Measurements from ENCODE around the gene PRKAR1B.

DNA sequence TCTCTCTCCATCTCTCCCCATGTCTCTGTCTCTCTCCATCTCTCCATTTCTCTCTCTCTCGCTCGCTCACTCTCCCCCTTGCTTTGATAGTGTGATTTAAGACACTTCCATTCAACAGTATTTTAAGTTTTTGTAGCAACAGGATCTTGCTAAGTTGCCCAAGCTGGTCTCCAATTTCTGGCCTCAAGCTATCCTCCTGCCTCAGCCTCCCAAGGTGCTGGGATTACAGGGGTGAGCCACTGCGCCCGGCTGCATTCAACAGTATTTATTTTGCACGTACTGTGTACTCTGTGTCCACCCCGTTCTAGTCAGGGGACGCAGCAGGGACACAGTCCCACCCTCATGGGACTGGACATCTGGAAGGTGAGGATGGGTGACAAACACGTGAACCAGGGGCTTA lies 193.0 kb downstream of the PRKAR1B start:
- TF ChIP-seq, protein P1, sequence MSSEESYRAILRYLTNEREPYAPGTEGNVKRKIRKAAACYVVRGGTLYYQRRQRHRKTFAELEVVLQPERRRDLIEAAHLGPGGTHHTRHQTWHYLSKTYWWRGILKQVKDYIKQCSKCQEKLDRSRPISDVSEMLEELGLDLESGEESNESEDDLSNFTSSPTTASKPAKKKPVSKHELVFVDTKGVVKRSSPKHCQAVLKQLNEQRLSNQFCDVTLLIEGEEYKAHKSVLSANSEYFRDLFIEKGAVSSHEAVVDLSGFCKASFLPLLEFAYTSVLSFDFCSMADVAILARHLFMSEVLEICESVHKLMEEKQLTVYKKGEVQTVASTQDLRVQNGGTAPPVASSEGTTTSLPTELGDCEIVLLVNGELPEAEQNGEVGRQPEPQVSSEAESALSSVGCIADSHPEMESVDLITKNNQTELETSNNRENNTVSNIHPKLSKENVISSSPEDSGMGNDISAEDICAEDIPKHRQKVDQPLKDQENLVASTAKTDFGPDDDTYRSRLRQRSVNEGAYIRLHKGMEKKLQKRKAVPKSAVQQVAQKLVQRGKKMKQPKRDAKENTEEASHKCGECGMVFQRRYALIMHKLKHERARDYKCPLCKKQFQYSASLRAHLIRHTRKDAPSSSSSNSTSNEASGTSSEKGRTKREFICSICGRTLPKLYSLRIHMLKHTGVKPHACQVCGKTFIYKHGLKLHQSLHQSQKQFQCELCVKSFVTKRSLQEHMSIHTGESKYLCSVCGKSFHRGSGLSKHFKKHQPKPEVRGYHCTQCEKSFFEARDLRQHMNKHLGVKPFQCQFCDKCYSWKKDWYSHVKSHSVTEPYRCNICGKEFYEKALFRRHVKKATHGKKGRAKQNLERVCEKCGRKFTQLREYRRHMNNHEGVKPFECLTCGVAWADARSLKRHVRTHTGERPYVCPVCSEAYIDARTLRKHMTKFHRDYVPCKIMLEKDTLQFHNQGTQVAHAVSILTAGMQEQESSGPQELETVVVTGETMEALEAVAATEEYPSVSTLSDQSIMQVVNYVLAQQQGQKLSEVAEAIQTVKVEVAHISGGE (tag by site-specific recombination; conservative IDR thresholded peaks at IDR 0.05; ENCODE audit: low read depth): no peak
- no peak for TF ChIP-seq ZNF274 (IDR thresholded peaks at IDR 0.05; ENCODE audit: low read length)
- TF ChIP-seq ZNF274 (tag by site-specific recombination; IDR thresholded peaks at IDR 0.05; ENCODE audit: borderline replicate concordance): no peak
- TF ChIP-seq ZNF121 (tag by site-specific recombination; IDR thresholded peaks at IDR 0.05): 0 out of 2 replicates have a peak, but pooled peaks have one; percentile 39
- TF ChIP-seq MYNN (tag by site-specific recombination; IDR thresholded peaks at IDR 0.05; ENCODE audit: borderline replicate concordance): no peak
- no peak for TF ChIP-seq ZNF302 (tag by site-specific recombination; IDR thresholded peaks at IDR 0.05; ENCODE audit: low read depth)
- no peak for TF ChIP-seq ZNF24 (tag by site-specific recombination; IDR thresholded peaks at IDR 0.05)
